Ascending aorta (tissue), 2 donors: ENCODE data around the gene SPP1. TPM values are rescaled to one million over a fixed set of nuclear protein-coding genes. Genes with fewer than 3 reads are reported as not detected.
"Not testable (repeated sequence)": the region's sequence is repeated elsewhere in the genome, so short reads cannot be mapped to it uniquely, and the experiment has no call there.

ENCODE experiments used
- DNase-seq, 2 donors: peaks; one replicate each; pipeline ENCODE4 v3.0.0-alpha.2; 2019; ENCODE audit warnings: low spot score in 2 of 2
- H3K27ac ChIP-seq, 2 donors: fragments of 200-600 bp; sonication (generic); one replicate each; pipeline ENCODE4 v1.5.1; 2016 to 2017; ENCODE audit warnings: mild to moderate bottlenecking in 1 of 2
- H3K27me3 ChIP-seq: fragments of 200-600 bp; sonication (generic); one replicate; pipeline ENCODE4 v1.5.1; 2017
- H3K36me3 ChIP-seq, 2 donors: fragments of 200-600 bp; sonication (generic); one replicate each; pipeline ENCODE4 v1.5.1; 2016
- H3K4me1 ChIP-seq, 2 donors: fragments of 200-600 bp; sonication (generic); one replicate each; pipeline ENCODE4 v1.5.1; 2016 to 2017; ENCODE audit warnings: mild to moderate bottlenecking in 1 of 2
- H3K4me3 ChIP-seq, 2 donors: fragments of 200-600 bp; sonication (generic); one replicate each; pipeline ENCODE4 v1.5.1; 2016 to 2017; ENCODE audit warnings: mild to moderate bottlenecking in 1 of 2
- H3K9me3 ChIP-seq, 2 donors: fragments of 200-600 bp; sonication (generic); one replicate each; pipeline ENCODE4 v1.5.1; 2016
- intact Hi-C: fragments of 100-400 bp; cut with DNase I; formaldehyde crosslinking; loops from one replicate; pipeline ENCODE4 v1.15.1; 2023
- total RNA-seq: library from RNA; depleted of rRNA; stranded (reverse); fragments of >200 nt; gene quantifications from one replicate; pipeline ENCODE4 v1.1.0, GENCODE V29; 2016
- TF ChIP-seq, protein P1 (sequence below), 3 experiments: fragments of 200-600 bp in 2 of 3; fragments of 450-650 bp in 1 of 3; sonication (generic) in 2 of 3; IDR thresholded peaks; one replicate each; pipeline ENCODE4 v1.5.1; 2016 to 2019; ENCODE audit warnings: antibody characterized with exemption in 3 of 3, mild to moderate bottlenecking in 1 of 3, moderate library complexity in 1 of 3

The SPP1 gene
- total RNA-seq, 1 donor from 2014 or later, result 0.75 TPM

DNA sequence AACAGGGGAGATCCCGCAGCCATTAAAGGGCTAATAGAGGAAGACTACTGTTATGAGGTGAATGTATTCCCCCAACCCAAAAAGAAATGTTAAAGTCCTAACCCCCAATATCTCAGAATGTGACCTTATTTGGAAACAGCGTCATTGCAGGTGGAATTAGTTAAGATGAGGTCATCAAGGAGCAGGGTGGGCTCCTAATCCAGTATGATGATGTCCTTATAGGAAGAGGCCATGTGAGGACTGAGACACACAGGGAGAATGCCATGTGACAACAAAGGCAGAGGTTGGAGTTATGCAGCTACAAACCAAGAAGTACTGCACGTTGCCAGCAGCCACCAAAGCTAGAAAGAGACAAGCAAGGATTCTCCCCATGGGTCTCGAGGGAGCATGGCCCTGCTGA is 14.3 kb downstream of the SPP1 start:
- intact Hi-C loops, result no loop called here
- no peaks in the 10 kb centered on the region for H3K4me1 ChIP-seq
- no peak overlapping the region for H3K27ac ChIP-seq
- TF ChIP-seq, protein P1, sequence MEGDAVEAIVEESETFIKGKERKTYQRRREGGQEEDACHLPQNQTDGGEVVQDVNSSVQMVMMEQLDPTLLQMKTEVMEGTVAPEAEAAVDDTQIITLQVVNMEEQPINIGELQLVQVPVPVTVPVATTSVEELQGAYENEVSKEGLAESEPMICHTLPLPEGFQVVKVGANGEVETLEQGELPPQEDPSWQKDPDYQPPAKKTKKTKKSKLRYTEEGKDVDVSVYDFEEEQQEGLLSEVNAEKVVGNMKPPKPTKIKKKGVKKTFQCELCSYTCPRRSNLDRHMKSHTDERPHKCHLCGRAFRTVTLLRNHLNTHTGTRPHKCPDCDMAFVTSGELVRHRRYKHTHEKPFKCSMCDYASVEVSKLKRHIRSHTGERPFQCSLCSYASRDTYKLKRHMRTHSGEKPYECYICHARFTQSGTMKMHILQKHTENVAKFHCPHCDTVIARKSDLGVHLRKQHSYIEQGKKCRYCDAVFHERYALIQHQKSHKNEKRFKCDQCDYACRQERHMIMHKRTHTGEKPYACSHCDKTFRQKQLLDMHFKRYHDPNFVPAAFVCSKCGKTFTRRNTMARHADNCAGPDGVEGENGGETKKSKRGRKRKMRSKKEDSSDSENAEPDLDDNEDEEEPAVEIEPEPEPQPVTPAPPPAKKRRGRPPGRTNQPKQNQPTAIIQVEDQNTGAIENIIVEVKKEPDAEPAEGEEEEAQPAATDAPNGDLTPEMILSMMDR (IDR thresholded peaks at IDR 0.05), result no peak
- no peak for DNase-seq
- no peaks in the 10 kb centered on the region for H3K27me3 ChIP-seq
- H3K9me3 ChIP-seq, result no peaks in the 10 kb centered on the region
- H3K4me3 ChIP-seq, result no peak overlapping the region
- no peaks in the 10 kb centered on the region for H3K36me3 ChIP-seq

GRCh38 chr4:87995435-87995834 is 19.9 kb downstream of the SPP1 start:
- TF ChIP-seq, protein P1 (IDR thresholded peaks at IDR 0.05), result no peak
- Histone ChIP-seq H3K27me3 (no peaks in the 10 kb centered on the region), H3K36me3 (no peaks in the 10 kb centered on the region), H3K27ac (no peak overlapping the region), H3K4me3 (no peak overlapping the region), H3K4me1 (no peaks in the 10 kb centered on the region), H3K9me3 (no peaks in the 10 kb centered on the region)
- DNase-seq, result no peak
- intact Hi-C loops, result no loop called here

- H3K27ac ChIP-seq, H3K4me3 ChIP-seq, DNase-seq, intact Hi-C loops, H3K27me3 ChIP-seq, H3K36me3 ChIP-seq, H3K9me3 ChIP-seq: not testable (repeated sequence)
- H3K4me1 ChIP-seq, result peaks cover 0 to 15% of the 10 kb centered on the region in 2 donors
Observed at GRCh38 chr4:87999191-87999691, 23.7 kb downstream of the SPP1 start.

DNA sequence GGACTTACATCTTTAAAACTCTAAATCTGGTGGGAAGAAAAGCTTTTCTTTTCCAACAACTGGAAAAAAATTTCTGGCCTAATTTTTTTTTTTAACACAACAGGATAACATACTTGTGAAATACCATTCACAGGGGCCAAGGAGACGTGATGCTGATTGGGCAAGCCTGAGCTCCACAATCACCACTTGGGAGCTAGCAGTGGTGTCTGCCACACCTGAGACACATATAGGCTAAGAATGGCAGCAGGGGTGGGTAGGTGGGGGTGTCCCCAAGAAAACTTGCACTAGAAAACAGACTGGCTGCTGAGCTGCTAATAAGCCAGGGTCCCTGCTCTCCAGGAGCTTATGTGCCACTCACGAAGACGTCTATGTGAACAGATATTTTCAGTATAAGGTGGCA is 26.4 kb downstream of the SPP1 start:
- peak overlapping the region; percentile 78 to 94 for H3K27ac ChIP-seq
- intact Hi-C loops, result no loop called here

DNA sequence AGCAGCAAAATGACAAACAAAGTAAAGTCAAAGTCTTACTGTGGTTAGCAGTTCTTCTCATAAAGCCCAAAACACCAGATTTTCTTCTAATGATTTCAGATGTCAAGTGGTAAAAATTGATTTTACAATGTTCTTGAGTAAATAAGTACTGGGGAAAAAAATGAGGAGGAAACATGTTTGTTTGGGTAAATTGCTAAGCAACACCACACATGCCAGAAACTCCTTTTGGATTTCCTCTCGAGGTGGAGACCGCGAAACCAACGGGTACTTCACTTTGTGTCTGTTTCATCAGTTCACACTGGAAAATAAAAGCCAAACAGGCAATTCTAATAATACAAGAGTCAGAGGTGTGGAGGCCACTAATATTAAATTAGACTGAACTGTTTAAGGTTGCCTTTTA is 27.3 kb downstream of the SPP1 start:
- intact Hi-C loops, result no loop called here
- peak overlapping the region; percentile 78 to 94 for H3K27ac ChIP-seq

More for the DNA sequence above, 26.4 kb downstream of the SPP1 start:
- Histone ChIP-seq H3K4me1 (peaks cover 0 to 31% of the 10 kb centered on the region in 2 donors), H3K36me3 (no peaks in the 10 kb centered on the region), H3K9me3 (no peaks in the 10 kb centered on the region), H3K4me3 (peak overlapping the region in 1 of 2 donors; percentile 16), H3K27me3 (no peaks in the 10 kb centered on the region)
- DNase-seq, result no peak
- TF ChIP-seq, protein P1 (IDR thresholded peaks at IDR 0.05), result no peak

GRCh38 chr4:88003261-88003660 is 27.7 kb downstream of the SPP1 start:
- Histone ChIP-seq H3K4me3 (peak overlapping the region; percentile 16 to 34), H3K27me3 (no peaks in the 10 kb centered on the region), H3K36me3 (no peaks in the 10 kb centered on the region), H3K27ac (peak overlapping the region; percentile 78 to 94), H3K4me1 (peaks cover 0 to 31% of the 10 kb centered on the region in 2 donors), H3K9me3 (no peaks in the 10 kb centered on the region)
- DNase-seq, result no peak
- TF ChIP-seq, protein P1 (IDR thresholded peaks at IDR 0.05), result no peak
- intact Hi-C loops, result no loop called here

More for the DNA sequence above, 27.3 kb downstream of the SPP1 start:
- Histone ChIP-seq H3K27me3 (no peaks in the 10 kb centered on the region), H3K36me3 (no peaks in the 10 kb centered on the region), H3K9me3 (no peaks in the 10 kb centered on the region), H3K4me3 (peak overlapping the region; percentile 16 to 34), H3K4me1 (peaks cover 0 to 31% of the 10 kb centered on the region in 2 donors)
- TF ChIP-seq, protein P1 (IDR thresholded peaks at IDR 0.05), result no peak
- no peak for DNase-seq
